HEK293T (cell line): Measurements from ENCODE around the gene PFN3.

ENCODE experiments used
- CTCF ChIA-PET: fragments of 350-600 bp; formaldehyde crosslinking; extraction: SDS; loops from one replicate; lab custom pipeline; 2021; ENCODE audit warnings: antibody characterized with exemption, inconsistent platforms; lab: Yijun Ruan, JAX
- POLR2A ChIA-PET: fragments of 350-600 bp; formaldehyde crosslinking; extraction: SDS; loops from one replicate; lab custom pipeline; 2020; ENCODE audit warnings: antibody characterized with exemption, inconsistent platforms; lab: Yijun Ruan, JAX
- DNase-seq: peaks from one replicate; pipeline ENCODE4 v3.0.0; 2012; ENCODE audit warnings: mixed read lengths; ENCODE audit errors: extremely low spot score
- ARNT ChIP-seq: fragments of 450-650 bp; IDR thresholded peaks from 2 replicates; pipeline ENCODE4 v1.6.1; 2017; ENCODE audit warnings: mild to moderate bottlenecking
- BHLHE40 ChIP-seq: fragments of 450-650 bp; IDR thresholded peaks from 2 replicates; pipeline ENCODE4 v1.6.1; 2016; ENCODE audit warnings: mild to moderate bottlenecking, moderate library complexity, borderline replicate concordance
- CTBP1 ChIP-seq: fragments of 450-650 bp; IDR thresholded peaks from 2 replicates; pipeline ENCODE4 v1.6.1; 2016; ENCODE audit warnings: borderline replicate concordance
- ELF4 ChIP-seq: fragments of 450-650 bp; IDR thresholded peaks from 2 replicates; pipeline ENCODE4 v1.6.1; 2017; ENCODE audit warnings: antibody characterized with exemption
- FOXA1 ChIP-seq: fragments of 450-650 bp; IDR thresholded peaks from 2 replicates; pipeline ENCODE4 v1.6.1; 2016; ENCODE audit warnings: mild to moderate bottlenecking
- FOXK2 ChIP-seq: fragments of 450-650 bp; IDR thresholded peaks from 2 replicates; pipeline ENCODE4 v1.6.1; 2016; ENCODE audit warnings: mild to moderate bottlenecking
- FOXM1 ChIP-seq: fragments of 450-650 bp; IDR thresholded peaks from 2 replicates; pipeline ENCODE4 v1.6.1; 2017; ENCODE audit warnings: mild to moderate bottlenecking, borderline replicate concordance
- HDGF ChIP-seq: fragments of 450-650 bp; IDR thresholded peaks from 2 replicates; pipeline ENCODE4 v1.6.1; 2017; ENCODE audit warnings: antibody characterized with exemption, borderline replicate concordance
- L3MBTL2 ChIP-seq: fragments of 450-650 bp; conservative IDR thresholded peaks from 2 replicates; pipeline ENCODE4 v1.6.1; 2016; ENCODE audit warnings: mild to moderate bottlenecking
- LEF1 ChIP-seq: fragments of 450-650 bp; IDR thresholded peaks from 2 replicates; pipeline ENCODE4 v1.6.1; 2017; ENCODE audit warnings: mild to moderate bottlenecking, borderline replicate concordance
- NFRKB ChIP-seq: fragments of 450-650 bp; IDR thresholded peaks from 2 replicates; pipeline ENCODE4 v1.6.1; 2016; ENCODE audit warnings: mild to moderate bottlenecking, moderate library complexity
- PKNOX1 ChIP-seq: fragments of 450-650 bp; IDR thresholded peaks from 2 replicates; pipeline ENCODE4 v1.6.1; 2016
- SP1 ChIP-seq: fragments of 450-650 bp; IDR thresholded peaks from 2 replicates; pipeline ENCODE4 v1.6.1; 2017
- SUZ12 ChIP-seq: fragments of 450-650 bp; IDR thresholded peaks from 2 replicates; pipeline ENCODE4 v1.6.1; 2016; ENCODE audit warnings: mild to moderate bottlenecking
- TARDBP ChIP-seq: fragments of 450-650 bp; IDR thresholded peaks from 2 replicates; pipeline ENCODE4 v1.6.1; 2016
- ZNF384 ChIP-seq: fragments of 450-650 bp; IDR thresholded peaks from 2 replicates; pipeline ENCODE4 v1.6.1; 2016

Gene PFN3

DNA sequence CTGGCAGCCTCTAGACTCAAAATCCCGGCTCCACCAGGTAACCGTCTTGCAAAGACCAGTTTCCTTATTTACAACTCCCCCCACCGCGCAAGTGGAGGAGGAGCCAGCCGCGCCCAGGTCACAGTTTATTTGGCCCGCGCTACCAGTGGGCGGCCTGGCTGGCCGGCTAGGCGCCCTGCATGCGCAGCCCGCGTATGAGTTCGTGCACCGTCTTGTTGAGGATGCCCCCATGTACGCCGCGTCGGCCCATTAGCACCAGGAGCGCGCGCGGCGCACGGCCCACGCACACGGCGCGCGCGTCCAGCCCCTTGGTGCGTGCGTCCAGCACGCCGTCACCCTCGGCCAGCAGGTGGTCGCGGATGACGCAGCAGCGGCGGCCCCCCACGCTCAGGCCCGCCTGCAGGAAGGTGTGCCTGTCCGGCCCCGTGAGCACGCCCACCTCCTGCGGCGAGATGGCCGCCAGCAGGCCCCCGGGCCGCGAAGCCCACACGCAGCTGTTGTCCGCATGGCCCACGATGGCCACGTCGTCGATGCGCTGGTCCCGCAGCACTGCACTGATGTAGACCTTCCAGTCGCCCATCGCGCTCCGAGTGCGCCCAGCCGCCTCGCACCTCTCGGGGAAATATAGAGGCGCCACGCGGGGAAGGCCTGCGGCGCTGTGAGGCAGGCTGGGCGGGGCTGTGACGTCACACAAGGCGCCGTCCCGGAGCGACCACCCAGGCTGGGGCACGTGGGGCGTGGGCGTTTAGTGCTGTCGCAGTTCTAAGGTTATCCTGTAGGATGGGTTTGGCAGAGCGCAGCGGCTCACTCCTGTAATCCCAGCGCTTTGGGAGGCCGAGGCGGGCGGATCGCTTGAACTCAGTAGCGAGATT, at the start of gene PFN3:
Gene PFN3, minus strand, starts transcription at position 665 of the 872 bp plus-strand sequence. Its CDS starts 85 bp downstream, at position 580.
- no peak for DNase-seq
- no peak for TF ChIP-seq PKNOX1
- TF ChIP-seq NFRKB: no peak
- no peak for TF ChIP-seq SUZ12
- no peak for TF ChIP-seq SP1
- no peak for TF ChIP-seq ZNF384
- no peak for TF ChIP-seq HDGF
- TF ChIP-seq FOXA1: no peak
- no peak for TF ChIP-seq CTBP1
- no peak for TF ChIP-seq ELF4
- TF ChIP-seq LEF1: no peak
- TF ChIP-seq L3MBTL2: no peak
- TF ChIP-seq FOXM1: no peak
- no peak for TF ChIP-seq TARDBP
- TF ChIP-seq FOXK2: no peak
- TF ChIP-seq ARNT: no peak
- no peak for TF ChIP-seq BHLHE40
- ChIA-PET CTCF (interaction anchor here (4.4 kb wide), 1 partner anchor 10 kb away, joined by 56 read pairs; no protein-coding TSS in a partner anchor), POLR2A (no interaction called here)

DNA sequence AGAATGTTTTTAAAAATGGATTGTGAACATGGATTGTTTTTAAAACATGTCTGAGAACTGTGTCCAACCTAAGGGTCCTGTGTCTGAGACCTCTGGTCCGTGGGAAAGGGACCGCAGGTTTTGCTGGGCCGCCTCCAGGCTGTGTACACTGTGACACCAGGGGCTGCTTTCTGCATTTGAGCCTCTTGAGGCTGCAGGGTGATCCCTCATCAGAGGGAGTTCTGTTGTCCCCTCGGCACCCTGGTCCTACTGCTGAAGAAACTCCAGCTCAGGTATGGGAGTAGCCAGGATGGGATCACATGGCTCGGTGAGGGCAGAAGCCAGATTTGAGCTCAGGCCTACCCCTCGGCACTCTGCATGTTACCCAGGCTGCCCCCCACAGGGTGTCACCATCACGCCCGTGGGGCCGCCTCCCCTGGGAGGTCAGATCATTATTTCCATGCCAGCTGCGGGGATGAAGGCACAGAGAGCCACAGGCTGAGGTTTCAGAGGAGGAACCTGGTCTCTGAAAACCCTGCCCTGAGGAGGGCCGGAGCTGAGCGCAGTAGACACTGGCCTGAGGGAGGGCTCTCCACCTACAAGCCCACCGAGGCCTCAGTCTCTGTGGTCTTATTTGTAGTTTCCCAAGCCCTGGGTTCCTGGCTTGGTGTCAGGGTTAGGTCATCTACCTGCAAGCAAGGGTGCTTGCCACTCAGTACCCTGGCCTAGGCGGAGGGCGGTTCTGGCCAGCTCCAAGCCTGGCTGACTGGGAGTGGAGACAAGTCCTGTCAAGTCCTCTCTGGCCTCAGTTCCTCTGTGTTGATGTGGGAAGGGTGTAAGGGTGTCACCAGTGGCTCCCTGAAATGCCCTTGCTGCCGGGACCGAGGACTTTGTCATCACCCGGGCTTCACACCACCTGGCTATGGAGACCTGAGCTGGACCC, 48.9 kb upstream of the PFN3 start:
- TF ChIP-seq SP1 (no peak), ELF4 (no peak), ARNT (no peak), ZNF384 (no peak), FOXM1 (no peak), FOXA1 (no peak)
- no peak for DNase-seq
- POLR2A ChIA-PET: interaction anchor here (0.7 to 1.9 kb wide), 7 partner anchors 22 to 59 kb away, joined by 3 to 5 read pairs (median 4); partner anchors contain the start of gene GRK6
- CTCF ChIA-PET: interaction anchor here (0.8 to 4.9 kb wide), 3 partner anchors 46 to 60 kb away, joined by 3 to 30 read pairs (median 15); no protein-coding TSS in a partner anchor

GRCh38 chr5:177448244-177448950, 47.9 kb upstream of the PFN3 start:
- CTCF ChIA-PET: interaction anchor here (0.8 to 4.9 kb wide), 3 partner anchors 45 to 59 kb away, joined by 3 to 30 read pairs (median 15); no protein-coding TSS in a partner anchor
- DNase-seq: no peak
- TF ChIP-seq SP1 (no peak), ARNT (no peak), FOXA1 (no peak), HDGF (no peak), L3MBTL2 (no peak), ELF4 (no peak), PKNOX1 (no peak), TARDBP (no peak), CTBP1 (no peak), BHLHE40 (no peak), LEF1 (no peak), FOXK2 (no peak), FOXM1 (no peak), ZNF384 (no peak), SUZ12 (no peak), NFRKB (no peak)

DNA sequence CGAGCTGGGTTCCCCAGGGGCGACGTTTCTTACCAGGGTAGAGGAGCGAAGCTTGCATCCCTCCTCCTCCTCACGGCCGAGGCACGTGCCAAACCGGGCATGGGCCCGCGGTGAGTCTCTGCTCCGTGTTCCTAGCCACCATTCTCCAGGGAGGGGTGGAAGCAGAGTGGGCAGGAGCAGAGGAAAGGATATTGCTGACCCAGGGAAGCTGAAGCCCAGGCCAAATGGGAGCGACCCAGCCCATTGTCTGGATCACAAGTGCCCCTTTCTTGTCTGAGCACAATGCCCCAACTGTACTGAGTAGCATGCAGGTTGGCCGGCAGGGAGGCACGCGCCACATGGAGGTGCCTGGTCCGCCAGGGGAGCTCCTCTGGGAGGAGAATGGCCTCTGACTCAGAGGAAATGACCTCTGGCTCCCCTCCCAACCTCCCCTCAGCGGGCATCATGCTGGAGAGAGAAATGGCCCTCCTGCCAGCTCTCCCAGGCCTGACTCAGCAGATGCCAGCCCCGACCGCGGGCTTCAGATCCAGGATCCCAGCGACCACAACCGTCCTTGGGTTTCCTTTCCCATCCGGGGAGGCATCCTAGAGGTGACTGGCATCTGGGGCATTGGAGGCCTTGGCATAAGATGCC, 47.3 kb upstream of the PFN3 start:
- TF ChIP-seq ZNF384 (no peak), ARNT (no peak), TARDBP (no peak), FOXK2 (no peak), L3MBTL2 (no peak), BHLHE40 (no peak), HDGF (no peak), LEF1 (no peak), PKNOX1 (no peak), SUZ12 (no peak), CTBP1 (no peak), SP1 (no peak), FOXA1 (no peak)
- DNase-seq: no peak
- ChIA-PET CTCF (interaction anchor here (1.7 to 4.9 kb wide), 3 partner anchors 44 to 138 kb away, joined by 6 to 30 read pairs (median 15); no protein-coding TSS in a partner anchor), POLR2A (interaction anchor here (0.5 to 1.9 kb wide), 8 partner anchors 21 to 335 kb away, joined by 3 to 4 read pairs (median 3); no protein-coding TSS in a partner anchor)

More at GRCh38 chr5:177448244-177448950, 47.9 kb upstream of the PFN3 start:
- POLR2A ChIA-PET: interaction anchor here (0.9 to 1.9 kb wide), 6 partner anchors 21 to 82 kb away, joined by 3 to 4 read pairs (median 4); no protein-coding TSS in a partner anchor
